ENCODE results near the gene TBC1D2. TPM values are rescaled to one million over a fixed set of nuclear protein-coding genes. Genes with fewer than 3 reads are reported as not detected.
A peak's percentile ranks its signal among the peaks of the same experiment; 100 is the strongest.

Gene TBC1D2
- 46.0 and 54.0 TPM in 2 replicates for total RNA-seq

- FAIRE-seq (no peak), DNase-seq (ENCODE audit: low read depth) (peak; percentile 87)
- Histone ChIP-seq H3K4me3 (ENCODE audit: low read depth, low read length) (peak within 1 kb of the TSS; percentile 74), H3K27me3 (ENCODE audit: control insufficient read depth, insufficient read depth, low read length) (no peaks in the 10 kb centered on the region), H3K36me3 (ENCODE audit: control insufficient read depth, insufficient read depth, low read length) (peaks cover 4% of the 10 kb centered on the region)
- TF ChIP-seq, protein P1, sequence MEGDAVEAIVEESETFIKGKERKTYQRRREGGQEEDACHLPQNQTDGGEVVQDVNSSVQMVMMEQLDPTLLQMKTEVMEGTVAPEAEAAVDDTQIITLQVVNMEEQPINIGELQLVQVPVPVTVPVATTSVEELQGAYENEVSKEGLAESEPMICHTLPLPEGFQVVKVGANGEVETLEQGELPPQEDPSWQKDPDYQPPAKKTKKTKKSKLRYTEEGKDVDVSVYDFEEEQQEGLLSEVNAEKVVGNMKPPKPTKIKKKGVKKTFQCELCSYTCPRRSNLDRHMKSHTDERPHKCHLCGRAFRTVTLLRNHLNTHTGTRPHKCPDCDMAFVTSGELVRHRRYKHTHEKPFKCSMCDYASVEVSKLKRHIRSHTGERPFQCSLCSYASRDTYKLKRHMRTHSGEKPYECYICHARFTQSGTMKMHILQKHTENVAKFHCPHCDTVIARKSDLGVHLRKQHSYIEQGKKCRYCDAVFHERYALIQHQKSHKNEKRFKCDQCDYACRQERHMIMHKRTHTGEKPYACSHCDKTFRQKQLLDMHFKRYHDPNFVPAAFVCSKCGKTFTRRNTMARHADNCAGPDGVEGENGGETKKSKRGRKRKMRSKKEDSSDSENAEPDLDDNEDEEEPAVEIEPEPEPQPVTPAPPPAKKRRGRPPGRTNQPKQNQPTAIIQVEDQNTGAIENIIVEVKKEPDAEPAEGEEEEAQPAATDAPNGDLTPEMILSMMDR (IDR thresholded peaks at IDR 0.05; ENCODE audit: insufficient read depth, low read length, severe bottlenecking), result peak; percentile 9
Observed at GRCh38 chr9:98255578-98256296, at the start of gene TBC1D2. TBC1D2 (minus strand) TSS chr9:98255649; CDS start chr9:98255541, 108 bp downstream.

- FAIRE-seq, result peak; percentile 43
Observed at GRCh38 chr9:98304381-98304780, 48.9 kb upstream of the TBC1D2 start.

GRCh38 chr9:98303633-98304125 is 48.2 kb upstream of the TBC1D2 start:
- FAIRE-seq, result no peak
- DNase-seq (ENCODE audit: low read depth), result no peak
- Histone ChIP-seq H3K27me3 (ENCODE audit: control insufficient read depth, insufficient read depth, low read length) (no peaks in the 10 kb centered on the region), H3K36me3 (ENCODE audit: control insufficient read depth, insufficient read depth, low read length) (no peaks in the 10 kb centered on the region), H3K4me3 (ENCODE audit: low read depth, low read length) (no peak overlapping the region)
- TF ChIP-seq, protein P1 (IDR thresholded peaks at IDR 0.05; ENCODE audit: insufficient read depth, low read length, severe bottlenecking), result no peak

More at GRCh38 chr9:98304381-98304780, 48.9 kb upstream of the TBC1D2 start:
- no peak overlapping the region for H3K4me3 ChIP-seq (ENCODE audit: low read depth, low read length)
- H3K36me3 ChIP-seq (ENCODE audit: control insufficient read depth, insufficient read depth, low read length), result no peaks in the 10 kb centered on the region
- H3K27me3 ChIP-seq (ENCODE audit: control insufficient read depth, insufficient read depth, low read length), result no peaks in the 10 kb centered on the region
- no peak for DNase-seq (ENCODE audit: low read depth)
- TF ChIP-seq, protein P1 (IDR thresholded peaks at IDR 0.05; ENCODE audit: insufficient read depth, low read length, severe bottlenecking), result no peak

DNA sequence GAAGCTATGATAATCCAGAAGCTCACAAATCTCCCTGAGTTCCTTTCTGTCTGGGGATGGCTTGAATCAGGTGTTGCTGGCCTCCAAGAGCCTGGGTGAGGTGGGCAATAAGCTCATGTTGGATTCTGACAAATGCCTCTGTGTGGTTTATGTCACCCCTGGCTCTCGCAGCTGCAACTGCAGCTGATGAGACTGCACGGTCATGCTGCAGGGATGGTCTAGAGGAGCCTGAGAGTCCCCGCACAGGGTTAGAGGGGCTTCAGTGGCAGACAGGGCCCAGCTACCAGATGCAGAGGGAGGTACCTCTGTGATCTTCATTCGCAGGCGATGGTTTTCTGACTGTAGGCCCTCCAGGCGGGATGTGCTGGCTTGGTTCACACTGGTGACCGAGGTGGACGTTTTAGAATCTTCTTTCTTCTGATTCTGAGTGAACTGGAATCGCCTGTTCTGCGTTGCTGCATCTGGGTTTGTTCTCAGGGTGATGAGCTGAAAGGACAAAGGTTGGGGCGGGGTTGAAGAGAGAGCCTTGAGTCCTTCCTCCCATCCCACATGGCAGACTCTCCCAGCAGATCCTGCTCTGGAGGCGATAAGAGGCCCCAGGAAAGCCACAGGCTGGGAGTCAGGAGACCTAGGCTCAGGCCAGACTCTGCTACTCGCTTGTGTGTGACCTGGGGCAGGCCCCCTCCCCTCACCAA is 47.6 kb upstream of the TBC1D2 start:
- Histone ChIP-seq H3K36me3 (ENCODE audit: control insufficient read depth, insufficient read depth, low read length) (no peaks in the 10 kb centered on the region), H3K27me3 (ENCODE audit: control insufficient read depth, insufficient read depth, low read length) (no peaks in the 10 kb centered on the region), H3K4me3 (ENCODE audit: low read depth, low read length) (no peak overlapping the region)
- TF ChIP-seq, protein P1 (IDR thresholded peaks at IDR 0.05; ENCODE audit: insufficient read depth, low read length, severe bottlenecking), result no peak
- FAIRE-seq, result no peak
- no peak for DNase-seq (ENCODE audit: low read depth)

- TF ChIP-seq, protein P1 (IDR thresholded peaks at IDR 0.05; ENCODE audit: insufficient read depth, low read length, severe bottlenecking), result no peak
- FAIRE-seq (no peak), DNase-seq (ENCODE audit: low read depth) (no peak)
- H3K27me3 ChIP-seq (ENCODE audit: control insufficient read depth, insufficient read depth, low read length), result no peaks in the 10 kb centered on the region
- no peak overlapping the region for H3K4me3 ChIP-seq (ENCODE audit: low read depth, low read length)
- H3K36me3 ChIP-seq (ENCODE audit: control insufficient read depth, insufficient read depth, low read length), result no peaks in the 10 kb centered on the region
Observed at GRCh38 chr9:98302150-98302549, 46.7 kb upstream of the TBC1D2 start.
